Activated CD4-positive, alpha-beta T cell treated with anti-CD3 and anti-CD28 coated beads, Interleukin-2, amount 50 U/mL, for 4 hours (primary cell): ENCODE measurements around the gene KANK3.
"Not testable (repeated sequence)": the region's sequence is repeated elsewhere in the genome, so short reads cannot be mapped to it uniquely, and the experiment has no call there.

ENCODE experiments used
- DNase-seq, 2 experiments: peaks; one replicate each; pipeline ENCODE4 v3.0.0-alpha.2; 2020

The KANK3 gene

GRCh38 chr19:8316351-8317125 lies 26.5 kb downstream of the KANK3 start:
- DNase-seq = no peak

- not testable (repeated sequence) for DNase-seq
Measured at GRCh38 chr19:8314981-8315640, 28.0 kb downstream of the KANK3 start.

- DNase-seq = no peak
Measured at GRCh38 chr19:8311461-8312260, 31.4 kb downstream of the KANK3 start.

GRCh38 chr19:8310342-8311055 lies 32.6 kb downstream of the KANK3 start:
- DNase-seq = no peak

- no peak for DNase-seq
Measured at GRCh38 chr19:8308891-8309291, 34.2 kb downstream of the KANK3 start.

GRCh38 chr19:8307965-8308866 lies 34.8 kb downstream of the KANK3 start, which contains the start of gene CD320:
TSS of gene CD320 (minus strand) at chr19:8308358. CDS start at chr19:8308290, 68 bp downstream.
- DNase-seq = peak; percentile 77 to 81

GRCh38 chr19:8307400-8307964 lies 35.6 kb downstream of the KANK3 start:
- no peak for DNase-seq

- no peak for DNase-seq
Measured at GRCh38 chr19:8306235-8307054, 36.6 kb downstream of the KANK3 start.

GRCh38 chr19:8305798-8306197 lies 37.3 kb downstream of the KANK3 start:
- no peak for DNase-seq

- no peak for DNase-seq
Measured at GRCh38 chr19:8304841-8305621, 38.0 kb downstream of the KANK3 start.

- DNase-seq = no peak
Measured at GRCh38 chr19:8302734-8303133, 40.3 kb downstream of the KANK3 start.

GRCh38 chr19:8302357-8302691 lies 40.7 kb downstream of the KANK3 start:
- DNase-seq = no peak

- DNase-seq = not testable (repeated sequence)
Measured at GRCh38 chr19:8291337-8291736, 51.7 kb downstream of the KANK3 start.

- not testable (repeated sequence) for DNase-seq
Measured at GRCh38 chr19:8276508-8276907, 66.6 kb downstream of the KANK3 start.
